ENCODE measurements around the gene PDE4D.

DNA sequence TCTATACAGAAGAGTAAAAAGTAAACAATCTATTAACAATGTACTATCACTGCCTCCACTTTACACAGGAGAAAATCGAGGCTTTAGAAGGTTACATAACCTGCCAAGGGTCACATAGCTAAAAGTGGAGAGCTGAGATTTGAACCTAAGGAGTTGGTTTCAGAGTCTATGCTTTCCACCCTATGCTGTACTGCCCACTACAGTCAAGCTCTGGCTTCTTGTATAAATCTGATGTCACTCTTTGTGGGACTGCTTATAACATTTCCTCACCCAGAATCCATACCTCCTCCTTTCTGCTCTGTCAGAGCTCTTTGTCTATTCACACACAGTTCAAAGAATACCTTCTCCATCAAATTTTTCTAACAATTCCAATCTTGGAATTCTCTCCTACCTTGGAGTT is 807.5 kb downstream of the PDE4D start:
- TF ChIP-seq, protein P1, sequence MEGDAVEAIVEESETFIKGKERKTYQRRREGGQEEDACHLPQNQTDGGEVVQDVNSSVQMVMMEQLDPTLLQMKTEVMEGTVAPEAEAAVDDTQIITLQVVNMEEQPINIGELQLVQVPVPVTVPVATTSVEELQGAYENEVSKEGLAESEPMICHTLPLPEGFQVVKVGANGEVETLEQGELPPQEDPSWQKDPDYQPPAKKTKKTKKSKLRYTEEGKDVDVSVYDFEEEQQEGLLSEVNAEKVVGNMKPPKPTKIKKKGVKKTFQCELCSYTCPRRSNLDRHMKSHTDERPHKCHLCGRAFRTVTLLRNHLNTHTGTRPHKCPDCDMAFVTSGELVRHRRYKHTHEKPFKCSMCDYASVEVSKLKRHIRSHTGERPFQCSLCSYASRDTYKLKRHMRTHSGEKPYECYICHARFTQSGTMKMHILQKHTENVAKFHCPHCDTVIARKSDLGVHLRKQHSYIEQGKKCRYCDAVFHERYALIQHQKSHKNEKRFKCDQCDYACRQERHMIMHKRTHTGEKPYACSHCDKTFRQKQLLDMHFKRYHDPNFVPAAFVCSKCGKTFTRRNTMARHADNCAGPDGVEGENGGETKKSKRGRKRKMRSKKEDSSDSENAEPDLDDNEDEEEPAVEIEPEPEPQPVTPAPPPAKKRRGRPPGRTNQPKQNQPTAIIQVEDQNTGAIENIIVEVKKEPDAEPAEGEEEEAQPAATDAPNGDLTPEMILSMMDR (IDR thresholded peaks at IDR 0.05), result no peak
- TF ChIP-seq EP300 (IDR thresholded peaks at IDR 0.05) (no peak), POLR2A (IDR thresholded peaks at IDR 0.05) (no peak)

Measured in tibial nerve (tissue), 4 donors.